Lower leg skin (tissue), 4 donors: ENCODE data around the gene PEX6. TPM values are rescaled to one million over a fixed set of nuclear protein-coding genes. Genes with fewer than 3 reads are reported as not detected.
"Not testable (repeated sequence)": the region's sequence is repeated elsewhere in the genome, so short reads cannot be mapped to it uniquely, and the experiment has no call there.

ENCODE experiments used
- DNase-seq, 2 donors: peaks; one replicate each; pipeline ENCODE4 v3.0.0-alpha.2; 2019; ENCODE audit warnings: low spot score in 2 of 2
- H3K4me3 ChIP-seq: fragments of 200-600 bp; sonication (generic); 2 replicates; pipeline ENCODE4 v1.5.1; 2017; ENCODE audit warnings: mild to moderate bottlenecking, low read depth; ENCODE audit not compliant: poor library complexity, severe bottlenecking
- POLR2A ChIP-seq, 2 donors: fragments of 450-650 bp; IDR thresholded peaks; one replicate each; pipeline ENCODE4 v1.6.1; 2016 to 2017; ENCODE audit warnings: antibody characterized with exemption in 2 of 2, mild to moderate bottlenecking in 1 of 2, moderate library complexity in 1 of 2
- WGBS, 2 donors: methylation state at CpG; one replicate each; pipeline ENCODE4 v1.1.5; 2018; 5-methylcytosine and 5-hydroxymethylcytosine counted together
- intact Hi-C: fragments of 100-400 bp; cut with DNase I; formaldehyde crosslinking; loops from one replicate; pipeline ENCODE4 v1.15.0; 2023; ENCODE audit warnings: low total_unique reads
- total RNA-seq, 4 donors: library from RNA; depleted of rRNA; stranded (reverse); fragments of >200 nt; gene quantifications; one replicate each; pipeline ENCODE4 v1.1.0, GENCODE V29; 2016
- TF ChIP-seq, protein P1 (sequence below), 3 donors: fragments of 450-650 bp; IDR thresholded peaks; one replicate each; pipeline ENCODE4 v1.5.1; 2016; ENCODE audit warnings: antibody characterized with exemption in 3 of 3, mild to moderate bottlenecking in 3 of 3, moderate library complexity in 2 of 3

PEX6 gene
- total RNA-seq, 4 donors from 2014 or later: 13.9 to 37.6 (median 25.7) TPM

DNA sequence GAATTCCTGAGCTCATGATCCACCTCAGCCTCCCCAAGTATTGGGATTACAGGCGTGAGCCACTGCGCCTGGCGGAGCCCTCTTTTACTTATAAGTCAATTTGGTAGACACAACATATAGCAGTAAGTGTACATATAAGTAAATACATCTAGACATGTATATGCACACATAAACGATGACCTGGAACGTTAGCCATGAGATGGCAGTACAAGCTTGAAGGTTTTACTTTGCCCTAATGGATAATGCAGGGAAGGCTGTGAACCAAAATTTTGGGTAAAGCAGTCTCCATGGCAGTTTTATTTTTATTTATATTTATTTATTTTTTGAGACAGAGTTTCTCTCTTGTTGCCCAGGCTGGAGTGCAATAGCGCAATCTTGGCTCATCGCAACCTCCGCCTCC lies 20.9 kb downstream of the PEX6 start:
- intact Hi-C loops: no loop called here
- no peak for DNase-seq
- WGBS, 2 donors: 83 to 86% methylated on average over 8 of the region's 8 CpGs
- TF ChIP-seq, protein P1, sequence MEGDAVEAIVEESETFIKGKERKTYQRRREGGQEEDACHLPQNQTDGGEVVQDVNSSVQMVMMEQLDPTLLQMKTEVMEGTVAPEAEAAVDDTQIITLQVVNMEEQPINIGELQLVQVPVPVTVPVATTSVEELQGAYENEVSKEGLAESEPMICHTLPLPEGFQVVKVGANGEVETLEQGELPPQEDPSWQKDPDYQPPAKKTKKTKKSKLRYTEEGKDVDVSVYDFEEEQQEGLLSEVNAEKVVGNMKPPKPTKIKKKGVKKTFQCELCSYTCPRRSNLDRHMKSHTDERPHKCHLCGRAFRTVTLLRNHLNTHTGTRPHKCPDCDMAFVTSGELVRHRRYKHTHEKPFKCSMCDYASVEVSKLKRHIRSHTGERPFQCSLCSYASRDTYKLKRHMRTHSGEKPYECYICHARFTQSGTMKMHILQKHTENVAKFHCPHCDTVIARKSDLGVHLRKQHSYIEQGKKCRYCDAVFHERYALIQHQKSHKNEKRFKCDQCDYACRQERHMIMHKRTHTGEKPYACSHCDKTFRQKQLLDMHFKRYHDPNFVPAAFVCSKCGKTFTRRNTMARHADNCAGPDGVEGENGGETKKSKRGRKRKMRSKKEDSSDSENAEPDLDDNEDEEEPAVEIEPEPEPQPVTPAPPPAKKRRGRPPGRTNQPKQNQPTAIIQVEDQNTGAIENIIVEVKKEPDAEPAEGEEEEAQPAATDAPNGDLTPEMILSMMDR (IDR thresholded peaks at IDR 0.05): no peak
- no peak for TF ChIP-seq POLR2A (IDR thresholded peaks at IDR 0.05)
- H3K4me3 ChIP-seq: no peak overlapping the region

GRCh38 chr6:42954405-42954804 lies 24.6 kb downstream of the PEX6 start:
- DNase-seq, H3K4me3 ChIP-seq, intact Hi-C loops: not testable (repeated sequence)
- WGBS, 2 donors: 91 to 93% methylated on average over 4 of the region's 4 CpGs

DNA sequence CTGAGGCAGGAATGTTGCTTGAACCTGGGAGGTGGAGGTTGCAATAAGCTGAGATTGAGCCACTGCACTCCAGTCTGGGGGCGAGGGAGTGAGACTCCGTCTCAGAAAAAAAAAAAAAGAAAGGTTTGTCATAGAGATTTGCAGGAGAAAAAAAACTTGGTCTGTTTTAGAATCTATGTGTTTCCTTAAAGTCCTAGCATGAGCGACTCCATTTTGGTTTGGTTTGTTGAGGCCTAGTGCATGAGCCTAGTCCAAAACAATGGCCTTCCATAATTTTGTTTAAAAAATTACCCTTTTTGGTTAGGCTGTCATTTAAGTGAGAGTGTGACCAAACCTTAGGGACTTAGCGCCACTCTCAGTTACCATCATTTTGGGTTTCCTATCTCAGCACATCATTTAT lies 26.6 kb downstream of the PEX6 start:
- no peak overlapping the region for H3K4me3 ChIP-seq
- intact Hi-C loops: no loop called here
- no peak for TF ChIP-seq POLR2A (IDR thresholded peaks at IDR 0.05)
- TF ChIP-seq, protein P1 (IDR thresholded peaks at IDR 0.05): no peak
- 92 to 95% methylated on average over 4 of the region's 4 CpGs for WGBS, 2 donors
- no peak for DNase-seq

DNA sequence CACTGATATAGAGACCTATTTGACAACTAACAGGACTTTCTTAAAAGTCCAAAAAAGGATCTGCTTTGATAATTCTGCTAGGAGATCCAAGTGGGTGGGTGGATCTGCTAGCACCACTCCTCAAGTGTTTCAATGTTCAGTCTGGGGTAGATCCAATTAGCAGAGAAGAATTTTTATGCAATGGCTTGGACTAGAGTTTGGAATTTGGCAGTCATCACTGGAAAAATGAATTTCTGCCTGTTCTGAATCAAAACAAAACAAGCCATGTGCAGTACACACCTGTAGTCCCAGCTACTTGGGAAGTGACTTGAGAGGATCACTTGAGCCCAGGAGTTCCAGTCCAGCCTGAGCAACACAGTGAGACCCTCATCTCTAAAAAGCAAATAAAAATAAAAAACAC lies 31.0 kb downstream of the PEX6 start:
- H3K4me3 ChIP-seq: no peak overlapping the region
- TF ChIP-seq, protein P1 (IDR thresholded peaks at IDR 0.05): no peak
- TF ChIP-seq POLR2A (IDR thresholded peaks at IDR 0.05): no peak
- no peak for DNase-seq
- intact Hi-C loops: no loop called here

DNA sequence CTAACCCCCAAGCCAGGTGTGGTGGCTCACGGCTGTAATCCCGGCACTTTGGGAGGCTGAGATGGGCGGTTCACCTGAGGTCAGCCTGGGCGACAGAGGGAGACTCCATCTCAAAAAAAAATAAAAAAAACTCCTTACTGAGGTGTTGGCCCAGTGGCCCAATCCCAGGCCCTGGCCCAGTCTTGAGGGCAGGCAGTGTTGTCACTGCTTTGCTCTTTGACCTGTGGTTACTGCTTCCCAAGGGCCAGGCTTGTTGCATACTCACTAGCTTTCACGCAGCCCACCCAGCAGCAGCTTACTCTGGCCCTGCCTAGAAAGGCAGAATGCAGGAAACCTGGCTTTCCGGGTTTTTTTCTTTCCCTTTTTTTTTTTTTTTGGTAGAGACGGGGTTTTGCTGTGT lies 36.5 kb downstream of the PEX6 start:
- intact Hi-C loops: no loop called here
- 87 to 88% methylated on average over 7 of the region's 7 CpGs for WGBS, 2 donors
- no peak for TF ChIP-seq POLR2A (IDR thresholded peaks at IDR 0.05)
- TF ChIP-seq, protein P1 (IDR thresholded peaks at IDR 0.05): no peak
- DNase-seq: no peak
- H3K4me3 ChIP-seq: no peak overlapping the region

GRCh38 chr6:42941356-42941755 lies 37.6 kb downstream of the PEX6 start:
- intact Hi-C loops, DNase-seq, H3K4me3 ChIP-seq: not testable (repeated sequence)
- WGBS, 2 donors: 95 to 98% methylated on average over 5 of the region's 5 CpGs

GRCh38 chr6:42940493-42941045 lies 38.4 kb downstream of the PEX6 start:
- no peak for DNase-seq
- 95 to 96% methylated on average over 5 to 6 of the region's 6 CpGs for WGBS, 2 donors
- no peak overlapping the region for H3K4me3 ChIP-seq
- intact Hi-C loops: no loop called here
- no peak for TF ChIP-seq POLR2A (IDR thresholded peaks at IDR 0.05)
- TF ChIP-seq, protein P1 (IDR thresholded peaks at IDR 0.05): no peak
